Stimulated activated CD8-positive, alpha-beta memory T cell treated with anti-CD3 and anti-CD28 coated beads, Interleukin-15, amount 100 ng/mL, for 48 hours (primary cell): ENCODE results near the gene ZNF462.
"Not testable (repeated sequence)": the region's sequence is repeated elsewhere in the genome, so short reads cannot be mapped to it uniquely, and the experiment has no call there.

Experiments used
- DNase-seq, 2 donors: peaks; one replicate each; pipeline ENCODE4 v3.0.0-alpha.2; 2020; ENCODE audit warnings: low read depth in 2 of 2

The ZNF462 gene

DNA sequence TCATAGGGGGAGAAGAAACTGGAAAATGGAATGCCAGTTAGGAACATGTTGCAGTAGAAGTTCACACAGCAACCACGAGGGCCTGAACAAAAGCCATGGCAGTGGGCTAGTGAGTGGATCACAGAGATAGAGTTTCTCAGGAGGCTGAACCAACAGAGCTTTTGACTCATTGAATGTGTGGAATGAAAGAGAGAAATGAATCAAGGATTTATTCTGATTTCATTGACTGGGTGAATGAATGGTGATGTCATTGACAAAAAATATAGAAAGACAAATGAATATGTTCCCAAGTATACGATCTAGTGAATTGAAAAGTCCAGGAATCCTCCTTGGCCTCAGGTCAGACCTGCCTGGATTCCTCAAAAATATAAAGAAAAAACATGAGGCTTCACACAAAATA, 99.2 kb downstream of the ZNF462 start:
- DNase-seq: no peak

DNA sequence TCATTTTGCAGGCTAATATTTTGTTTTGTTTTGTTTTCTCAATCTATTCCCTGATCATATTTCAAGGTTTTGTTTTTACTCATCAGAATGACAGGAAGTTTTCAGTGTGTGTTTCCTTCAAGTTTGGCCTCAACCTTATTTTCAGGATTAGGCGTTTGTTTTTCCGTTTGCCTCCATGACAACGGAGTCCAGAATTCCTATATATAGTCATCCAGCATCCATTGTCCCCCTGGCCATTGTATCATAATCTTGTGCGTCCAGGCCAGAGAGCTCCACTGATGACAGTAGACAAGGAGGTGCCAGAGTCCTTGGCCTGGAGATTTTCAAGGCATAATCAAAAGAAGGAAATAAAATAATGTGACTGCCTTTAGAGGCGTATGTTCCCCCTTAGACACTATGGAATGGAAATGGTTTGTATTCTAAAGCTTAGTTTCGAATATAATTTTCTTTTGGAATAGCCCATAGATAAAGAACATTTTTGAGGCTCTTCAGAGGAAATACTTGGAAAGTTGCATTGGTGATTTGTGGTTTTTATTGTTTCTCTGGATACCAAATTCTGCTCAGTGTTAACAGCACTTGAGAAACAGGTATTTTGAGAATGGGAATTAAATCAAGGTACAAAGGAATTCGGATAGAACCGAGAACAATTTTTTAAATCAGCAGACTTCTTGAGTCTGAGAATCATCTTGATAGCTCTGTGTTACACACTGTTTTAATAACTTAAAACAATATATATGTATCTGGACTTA, 99.8 kb downstream of the ZNF462 start:
- DNase-seq: no peak

DNA sequence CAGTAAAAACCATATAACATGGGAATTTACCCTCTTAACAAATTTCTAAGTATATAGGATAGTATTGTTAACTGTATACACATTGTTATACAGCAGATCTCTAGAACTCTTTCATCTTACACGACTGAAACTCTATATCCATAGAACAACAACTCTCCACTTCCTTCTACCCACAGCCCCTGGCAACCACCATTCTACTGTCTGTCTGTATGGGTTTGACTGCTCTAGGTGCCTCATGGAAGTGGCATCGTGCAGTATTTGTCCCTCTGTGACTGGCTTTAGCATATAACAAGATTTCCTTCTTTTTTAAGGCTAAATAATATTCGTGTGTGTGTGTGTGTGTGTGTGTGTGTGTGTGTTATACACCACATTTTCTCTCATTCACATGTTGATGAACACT, 100.7 kb downstream of the ZNF462 start:
- DNase-seq: no peak

DNA sequence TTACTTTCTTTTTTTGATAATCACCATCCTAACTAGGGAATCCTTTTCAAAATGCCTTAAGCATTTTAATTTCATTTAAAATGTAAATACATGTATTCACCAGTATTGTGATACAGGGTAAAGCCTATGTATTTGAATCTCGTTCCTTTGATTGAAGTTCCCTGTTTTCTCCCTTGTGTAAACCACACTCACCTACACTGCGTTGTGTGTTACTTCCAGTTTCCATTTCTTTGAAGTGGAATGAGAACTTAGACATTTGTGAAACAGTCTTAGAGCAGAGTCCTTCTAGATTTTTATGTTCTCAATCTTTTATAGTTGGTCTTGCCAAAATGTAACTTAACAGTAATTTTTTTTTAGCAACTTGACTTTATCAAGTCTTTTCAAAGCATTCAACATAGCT, 101.4 kb downstream of the ZNF462 start:
- no peak for DNase-seq

DNA sequence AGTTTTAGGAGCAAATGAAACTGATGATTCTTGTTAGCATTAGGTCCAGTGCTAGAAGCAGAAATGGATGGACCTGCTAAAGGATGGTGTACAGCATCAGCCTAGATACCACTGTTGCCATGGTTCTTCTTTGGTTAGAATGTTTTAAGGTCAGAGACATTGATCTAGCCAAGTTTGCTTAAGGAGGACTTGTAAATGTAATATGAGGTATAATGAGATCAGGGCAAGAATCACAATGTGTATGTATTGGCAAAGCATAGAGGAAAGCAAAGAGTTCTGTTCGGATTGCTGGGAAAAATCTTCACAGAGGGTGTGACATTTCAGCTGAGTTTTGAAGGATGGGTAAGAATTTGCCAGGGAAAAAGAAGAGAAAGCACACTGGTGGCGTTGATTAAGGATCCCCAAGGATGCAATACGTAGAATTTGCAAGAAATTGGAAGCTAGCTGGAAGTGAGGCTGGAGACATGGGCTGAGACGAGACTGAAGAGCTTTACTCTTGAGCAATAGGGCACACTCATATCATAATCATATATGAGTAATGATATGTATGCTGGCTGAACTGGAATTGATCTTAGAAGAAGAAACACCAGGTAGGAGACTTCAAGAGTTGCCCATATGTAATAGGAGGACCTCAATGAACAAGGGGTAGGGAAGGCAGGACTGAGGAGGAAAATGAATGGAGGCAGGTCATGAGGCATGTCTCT, 102.0 kb downstream of the ZNF462 start:
- DNase-seq: no peak

DNA sequence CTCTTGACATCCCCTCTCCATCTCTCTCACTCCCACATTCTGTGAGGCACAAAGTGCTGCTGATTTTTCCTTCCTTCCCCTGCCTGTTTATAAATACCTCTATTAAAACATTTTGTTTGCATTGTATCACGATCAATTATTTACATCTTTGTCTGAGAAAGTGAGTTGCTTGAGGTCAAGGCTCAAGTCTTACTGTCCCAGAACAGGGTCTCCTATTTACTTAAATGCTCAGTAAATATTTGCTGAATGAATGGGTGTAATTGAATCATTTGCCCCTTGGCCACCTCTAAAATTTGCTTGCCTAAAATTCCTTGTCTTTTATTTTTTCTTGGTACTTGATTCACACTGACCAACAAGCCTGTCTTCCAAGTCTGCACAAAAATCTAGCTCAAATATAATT, 103.5 kb downstream of the ZNF462 start:
- no peak for DNase-seq

DNA sequence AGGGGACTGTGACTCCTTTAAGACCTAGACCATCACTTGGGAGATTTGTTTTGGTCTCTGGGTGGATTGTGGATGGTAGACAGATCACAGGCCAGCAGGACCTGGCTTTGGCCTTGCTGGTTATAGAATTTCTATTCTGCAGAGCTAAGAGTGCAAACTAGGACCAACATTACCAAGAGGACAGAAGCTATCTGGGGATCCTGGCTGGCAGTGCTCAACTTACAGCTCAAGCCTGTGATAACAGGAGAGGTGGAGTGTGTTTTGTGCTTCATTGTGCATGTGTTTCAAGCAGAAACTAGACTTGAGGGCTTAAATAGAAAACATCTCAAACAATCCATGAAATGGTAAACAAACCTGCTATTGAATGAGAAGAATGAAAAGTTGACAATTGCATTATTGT, 106.7 kb downstream of the ZNF462 start:
- no peak for DNase-seq

DNA sequence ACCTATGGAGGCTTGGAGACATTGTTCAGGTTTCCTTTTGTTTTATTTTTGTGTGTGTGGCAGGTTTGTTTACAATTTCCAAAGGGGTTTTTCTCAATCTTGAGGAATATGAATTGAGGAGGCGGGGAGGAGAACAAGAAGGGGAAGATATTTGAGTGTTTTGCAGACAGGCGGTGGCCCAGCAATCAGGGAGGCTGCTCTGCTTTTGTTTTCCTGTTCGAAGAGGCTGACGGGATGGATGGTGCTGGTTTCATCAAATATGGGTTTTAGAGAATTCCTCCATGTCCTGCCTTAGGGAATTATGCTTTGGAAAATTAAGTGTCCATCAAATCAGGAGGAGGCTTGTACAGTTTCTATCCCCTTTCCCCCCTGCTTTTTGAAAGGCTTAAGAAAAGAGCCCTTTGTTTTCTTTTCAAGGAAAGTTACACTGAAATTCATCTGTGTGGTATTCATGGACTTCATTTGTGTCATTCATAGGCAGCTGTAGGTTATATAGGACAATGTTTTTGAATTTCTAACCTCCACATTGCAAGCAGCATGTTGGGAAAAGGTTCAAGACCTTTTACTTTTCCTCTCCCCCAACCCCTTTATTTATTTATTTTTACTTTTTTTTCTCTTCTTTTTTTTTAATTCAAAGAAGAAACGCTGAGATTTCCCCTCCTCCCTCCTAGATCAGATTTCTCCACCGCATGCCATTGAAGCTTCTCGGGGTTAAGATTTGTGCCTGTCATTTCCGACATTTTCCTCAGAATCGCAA, 107.4 kb downstream of the ZNF462 start:
- DNase-seq: no peak

DNA sequence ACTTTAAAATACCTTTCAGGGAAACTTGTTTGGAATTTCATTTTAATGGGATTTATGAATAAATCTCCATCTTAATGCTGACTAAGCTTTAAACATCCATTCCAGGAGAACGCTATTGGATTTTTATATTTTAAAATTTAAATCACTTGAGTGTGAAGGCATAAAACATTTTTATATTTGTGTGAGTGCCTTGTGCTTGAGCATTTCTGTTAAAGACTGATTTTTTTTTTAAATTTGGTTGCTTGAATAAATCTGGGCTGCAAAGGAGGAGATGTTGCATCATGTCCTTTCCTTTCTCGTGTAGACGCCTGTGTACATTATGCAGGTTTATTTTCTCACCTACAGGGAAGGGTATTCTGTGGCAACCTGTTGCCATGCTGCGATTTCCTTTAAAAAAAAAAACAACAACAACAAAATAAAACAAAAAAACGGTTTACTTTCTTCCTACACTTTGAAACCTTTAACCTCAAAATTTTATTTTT, 108.1 kb downstream of the ZNF462 start:
- no peak for DNase-seq

DNA sequence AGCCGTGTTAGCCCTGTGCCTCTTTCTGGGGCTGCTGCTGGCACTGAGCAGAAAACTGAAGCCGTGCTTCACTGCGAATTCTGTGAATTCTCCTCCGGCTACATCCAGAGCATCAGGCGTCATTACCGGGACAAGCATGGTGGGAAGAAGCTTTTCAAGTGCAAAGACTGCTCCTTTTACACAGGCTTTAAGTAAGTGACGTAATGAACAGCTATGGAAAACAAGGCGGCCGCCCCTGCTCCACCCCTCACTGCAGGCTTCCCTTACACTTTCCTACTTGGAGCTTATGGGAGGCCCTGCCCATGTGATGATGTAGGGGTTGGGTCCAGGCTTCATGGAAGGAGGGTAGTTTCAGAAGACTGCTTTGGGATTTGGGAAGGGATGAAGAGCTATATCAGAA, 109.1 kb downstream of the ZNF462 start:
- no peak for DNase-seq

DNA sequence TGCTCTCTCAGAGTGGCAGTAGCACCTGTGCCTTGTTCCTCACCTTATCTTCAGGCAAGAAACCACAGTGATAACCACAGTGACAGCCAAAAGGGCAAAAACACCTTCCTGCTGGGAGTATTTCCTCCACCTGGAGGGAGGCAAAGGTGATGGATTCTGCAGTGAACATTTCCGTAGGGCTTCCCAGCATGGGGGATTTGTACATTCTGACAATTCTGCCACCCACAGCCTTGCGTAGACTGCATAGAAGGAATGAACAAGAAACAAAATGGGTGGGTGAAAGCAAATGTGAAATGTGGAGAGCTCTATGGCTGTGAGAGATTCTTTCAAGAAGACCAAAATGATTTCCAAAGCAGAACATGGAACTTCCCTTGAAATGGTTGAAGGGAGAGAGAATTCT, 111.4 kb downstream of the ZNF462 start:
- no peak for DNase-seq

DNA sequence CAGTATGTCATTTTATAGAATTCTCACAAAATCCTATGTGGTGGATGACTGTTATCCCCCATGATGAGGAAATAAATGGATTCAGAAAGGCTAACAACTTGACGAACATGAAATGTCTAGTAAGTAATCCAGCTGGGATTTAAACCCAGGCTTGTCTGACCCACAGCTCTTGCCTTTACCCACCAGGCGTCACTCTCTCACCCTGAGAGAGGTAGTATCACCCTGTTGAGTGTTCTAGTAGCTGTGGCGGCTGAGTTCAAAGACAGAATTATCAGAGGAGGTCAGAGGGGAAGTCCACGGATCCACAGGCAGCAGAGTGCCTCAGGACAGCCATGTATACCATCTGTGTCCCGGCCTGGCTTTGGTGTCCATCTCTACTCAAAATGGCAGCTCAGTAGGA, 113.8 kb downstream of the ZNF462 start:
- DNase-seq: no peak

DNA sequence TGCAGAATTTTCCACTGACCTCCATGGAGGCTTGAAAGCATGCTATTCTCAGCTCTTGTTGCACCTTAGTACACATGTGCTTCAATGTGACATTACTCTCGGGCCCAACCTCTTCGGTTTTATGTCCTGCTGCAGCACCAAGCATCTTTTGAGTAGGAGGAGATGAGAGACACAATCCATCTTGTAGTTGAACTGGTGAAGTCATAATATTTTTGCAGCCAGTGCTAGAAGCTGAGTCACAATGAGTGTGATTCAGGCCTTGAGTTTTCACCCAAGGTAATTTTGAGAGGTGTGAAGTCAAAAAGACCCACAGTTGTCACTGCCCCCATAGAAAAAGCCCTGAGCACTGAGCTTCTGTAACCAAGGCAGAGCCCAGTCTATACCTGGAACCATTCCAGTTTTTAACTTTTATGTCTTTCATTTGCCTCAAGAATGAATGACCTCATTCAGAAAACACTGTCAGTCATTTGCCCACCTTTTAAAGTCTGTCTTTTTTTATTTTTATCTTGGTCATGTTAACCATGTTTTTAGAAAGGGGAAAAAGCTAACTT, 117.7 kb downstream of the ZNF462 start:
- DNase-seq: no peak

DNA sequence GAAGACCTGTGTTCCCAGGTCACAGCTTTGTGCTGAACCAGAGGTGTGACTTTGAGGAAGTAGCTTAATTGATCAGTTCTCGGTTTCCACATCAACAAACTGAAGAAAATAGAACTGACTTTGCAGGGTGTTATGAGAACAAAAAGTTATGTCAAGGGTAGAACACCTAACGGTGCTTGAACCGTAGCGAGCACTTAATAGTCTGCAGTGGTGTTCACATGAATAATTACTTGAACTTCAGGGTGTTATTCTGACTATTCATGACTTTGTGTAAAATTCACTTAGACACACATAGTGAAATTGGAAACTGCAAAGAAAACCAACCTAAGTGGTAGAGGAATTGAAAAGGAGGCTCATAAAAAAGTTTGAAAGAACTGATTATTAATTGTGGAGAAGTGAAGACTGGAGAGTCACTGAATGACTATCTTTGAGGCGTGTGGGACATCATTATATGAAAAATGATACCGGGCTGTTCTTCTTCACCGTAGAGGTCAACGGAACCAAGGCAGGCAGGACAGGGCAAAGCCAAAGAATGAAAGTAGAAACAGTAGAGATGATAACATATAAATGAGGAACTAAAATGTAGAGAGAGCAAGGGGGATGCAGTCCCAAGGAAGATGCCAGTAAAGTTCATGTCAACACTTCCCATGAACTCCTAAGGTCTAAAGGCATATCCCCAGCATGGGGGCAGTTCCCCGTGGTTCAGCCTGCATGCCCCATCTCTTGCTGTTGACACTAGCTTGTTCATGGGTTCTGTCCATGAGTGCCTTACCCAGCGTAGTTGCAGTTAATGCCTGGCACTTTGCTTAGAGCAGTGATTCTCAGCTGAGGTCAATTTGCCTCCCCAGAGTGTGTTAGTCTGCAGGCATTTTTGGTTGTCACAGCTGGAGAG, 118.7 kb downstream of the ZNF462 start:
- DNase-seq: no peak

DNA sequence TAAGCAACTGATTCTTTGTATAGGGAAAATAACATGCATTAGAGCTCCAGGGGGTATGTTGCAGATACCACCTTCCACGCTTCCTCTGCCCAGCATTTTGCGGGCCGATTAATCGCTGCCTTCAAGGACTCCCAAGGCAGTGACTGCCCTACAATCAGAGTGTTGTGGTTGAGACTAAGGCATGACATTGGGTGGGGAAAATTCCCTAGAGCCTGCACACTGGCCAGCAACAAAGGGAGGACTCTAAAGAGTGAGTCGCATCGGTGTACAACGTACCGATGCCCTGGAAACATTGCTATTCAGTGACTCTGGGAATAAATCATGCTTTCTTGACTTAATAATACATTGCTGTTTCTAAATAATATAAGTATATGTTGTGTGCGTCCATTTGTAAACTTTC, 119.7 kb downstream of the ZNF462 start:
- DNase-seq: no peak

DNA sequence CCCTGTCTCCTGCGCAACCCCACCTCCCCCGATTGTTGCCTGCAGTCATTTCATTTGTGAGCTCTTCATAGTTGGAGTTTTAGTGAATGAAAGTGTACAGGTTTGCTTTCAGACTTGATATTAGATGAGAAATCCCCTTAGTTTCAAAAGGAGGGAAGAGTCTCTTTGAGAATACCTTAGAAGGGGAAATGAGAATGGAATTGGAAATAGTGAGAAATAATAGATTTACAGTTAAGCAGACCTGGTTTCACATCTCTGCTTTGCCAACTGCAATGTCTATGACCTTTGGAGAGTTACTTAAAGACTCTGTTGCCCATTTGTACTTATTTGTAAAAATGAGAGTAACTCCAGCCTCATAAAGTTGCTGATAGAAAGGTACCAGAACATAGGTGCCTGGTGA, 120.4 kb downstream of the ZNF462 start:
- DNase-seq: no peak

DNA sequence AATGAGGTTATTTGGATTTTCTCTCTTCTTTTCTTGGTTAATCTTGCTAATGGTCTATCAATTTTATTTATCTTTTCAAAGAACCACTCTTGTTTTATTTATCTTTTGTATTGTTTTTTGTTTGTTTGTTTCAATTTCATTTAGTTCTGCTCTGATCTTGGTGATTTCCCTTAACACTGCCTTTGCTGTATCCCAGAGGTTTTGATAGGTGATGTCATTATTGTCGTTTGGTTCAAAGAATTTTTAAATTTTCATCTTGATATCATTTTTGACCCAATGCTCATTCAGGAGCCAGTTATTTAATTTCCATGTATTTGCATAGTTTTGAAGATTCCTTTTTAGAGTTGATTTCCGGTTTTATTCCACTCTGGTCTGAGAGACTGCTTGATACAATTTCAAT, 126.9 kb downstream of the ZNF462 start:
- DNase-seq: not testable (repeated sequence)

DNA sequence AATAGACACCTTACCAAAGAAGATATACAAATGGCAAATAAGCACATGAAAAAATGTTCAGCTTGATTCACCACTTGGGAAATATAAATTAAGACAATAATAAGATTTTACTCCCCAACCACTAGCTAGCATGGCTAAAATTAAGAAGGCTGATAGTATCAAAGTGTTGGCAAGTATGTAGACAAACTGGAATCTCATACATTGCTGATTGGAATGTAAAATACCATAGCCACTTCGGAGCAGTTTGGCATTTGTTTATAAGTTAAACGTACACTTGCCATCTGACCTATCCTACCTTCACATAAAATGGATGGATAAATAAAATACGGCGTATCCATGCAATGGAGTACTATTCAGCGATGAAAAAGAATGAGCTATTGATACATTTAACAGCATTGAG, 129.2 kb downstream of the ZNF462 start:
- DNase-seq: no peak

DNA sequence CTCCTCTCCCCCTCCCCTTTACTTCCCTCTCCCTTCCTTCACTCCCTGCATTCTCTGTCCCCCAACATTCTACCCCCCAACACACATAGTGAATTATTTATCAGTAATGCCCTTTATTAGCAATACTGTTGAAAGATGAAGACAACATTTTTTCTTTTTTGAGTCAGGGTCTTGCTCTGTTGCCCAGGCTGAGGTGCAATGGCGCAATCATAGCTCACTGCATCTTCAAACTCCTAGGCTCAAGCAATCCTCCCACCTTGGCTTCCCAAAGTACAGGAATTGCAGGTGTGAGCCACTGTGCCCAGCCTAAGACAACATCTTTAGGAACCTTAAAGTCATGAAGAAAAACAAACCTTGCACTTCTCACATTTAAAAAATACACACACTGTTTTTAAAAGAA, 130.6 kb downstream of the ZNF462 start:
- no peak for DNase-seq

DNA sequence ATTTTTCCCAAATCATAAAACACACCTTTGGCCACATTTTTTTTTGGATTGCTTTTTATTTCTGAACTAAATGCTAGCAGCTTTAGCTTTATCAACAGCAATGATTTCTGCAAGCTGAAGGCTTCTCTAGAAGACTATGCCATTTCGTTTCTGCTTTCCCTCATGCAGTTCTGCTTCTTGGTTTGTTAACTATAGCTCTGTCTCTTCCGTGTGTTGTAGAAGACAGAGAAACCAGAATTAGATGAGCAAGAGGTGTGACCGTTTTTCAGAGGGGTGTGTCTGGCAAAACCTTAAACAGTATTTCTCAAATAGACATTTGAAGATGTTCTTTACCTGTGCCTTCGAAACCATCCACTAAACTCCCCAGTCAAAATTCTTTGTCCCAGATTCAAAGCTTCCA, 131.5 kb downstream of the ZNF462 start:
- no peak for DNase-seq

DNA sequence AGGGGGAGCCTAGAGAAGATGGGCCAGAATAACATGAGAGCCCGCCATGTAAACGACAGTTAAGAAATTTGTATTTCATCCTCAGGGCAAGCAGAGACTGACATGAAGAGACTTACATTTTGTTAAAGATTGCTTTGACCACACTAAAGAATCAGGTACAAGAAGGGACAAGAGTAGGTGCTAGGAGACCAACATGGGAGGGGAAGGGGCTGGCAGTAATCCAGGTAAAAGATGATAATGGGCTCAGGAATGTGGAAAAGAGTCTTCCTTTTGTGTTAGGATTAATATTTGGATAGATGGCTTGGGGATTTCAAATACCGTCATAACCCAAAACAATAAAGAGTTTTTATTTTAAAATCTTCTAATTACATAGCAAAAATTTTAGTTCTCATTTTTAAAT, 137.3 kb downstream of the ZNF462 start:
- DNase-seq: no peak
